Measurements from ENCODE around the gene FHIT. TPM values are rescaled to one million over a fixed set of nuclear protein-coding genes. Genes with fewer than 3 reads are reported as not detected.

FHIT gene
- total RNA-seq, 4 donors from 2014 or later: 4.6 to 6.1 (median 5.7) TPM

DNA sequence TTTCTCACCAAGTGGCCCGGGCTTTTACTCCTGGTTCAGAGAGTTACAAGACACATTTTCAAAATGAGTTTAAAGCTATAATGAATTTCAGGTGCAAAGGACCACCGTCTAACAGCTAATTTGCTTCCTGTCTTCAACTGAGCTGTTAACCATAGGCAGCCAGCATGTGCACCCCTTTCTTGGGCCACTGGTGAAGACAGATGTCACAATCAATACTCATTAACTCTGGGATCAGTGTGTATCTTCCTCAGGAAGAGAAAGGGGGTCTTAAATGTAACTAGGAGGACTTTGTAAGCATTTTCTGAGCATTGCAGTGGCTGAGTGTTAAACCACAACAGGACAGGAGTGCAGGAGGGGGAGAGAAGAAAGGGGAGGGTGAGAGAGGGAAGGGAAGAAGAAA lies 1450.8 kb downstream of the FHIT start:
- H3K4me3 ChIP-seq: no peak overlapping the region
- H3K4me1 ChIP-seq: no peaks in the 10 kb centered on the region
- no peaks in the 10 kb centered on the region for H3K9me3 ChIP-seq
- WGBS: 66% methylated on average over 2 of the region's 2 CpGs
- no peak for TF ChIP-seq EP300 (IDR thresholded peaks at IDR 0.05)
- no peak for TF ChIP-seq POLR2A (IDR thresholded peaks at IDR 0.05; ENCODE audit: low read depth)
- TF ChIP-seq POLR2AphosphoS5 (IDR thresholded peaks at IDR 0.05): no peak
- TF ChIP-seq, protein P1, sequence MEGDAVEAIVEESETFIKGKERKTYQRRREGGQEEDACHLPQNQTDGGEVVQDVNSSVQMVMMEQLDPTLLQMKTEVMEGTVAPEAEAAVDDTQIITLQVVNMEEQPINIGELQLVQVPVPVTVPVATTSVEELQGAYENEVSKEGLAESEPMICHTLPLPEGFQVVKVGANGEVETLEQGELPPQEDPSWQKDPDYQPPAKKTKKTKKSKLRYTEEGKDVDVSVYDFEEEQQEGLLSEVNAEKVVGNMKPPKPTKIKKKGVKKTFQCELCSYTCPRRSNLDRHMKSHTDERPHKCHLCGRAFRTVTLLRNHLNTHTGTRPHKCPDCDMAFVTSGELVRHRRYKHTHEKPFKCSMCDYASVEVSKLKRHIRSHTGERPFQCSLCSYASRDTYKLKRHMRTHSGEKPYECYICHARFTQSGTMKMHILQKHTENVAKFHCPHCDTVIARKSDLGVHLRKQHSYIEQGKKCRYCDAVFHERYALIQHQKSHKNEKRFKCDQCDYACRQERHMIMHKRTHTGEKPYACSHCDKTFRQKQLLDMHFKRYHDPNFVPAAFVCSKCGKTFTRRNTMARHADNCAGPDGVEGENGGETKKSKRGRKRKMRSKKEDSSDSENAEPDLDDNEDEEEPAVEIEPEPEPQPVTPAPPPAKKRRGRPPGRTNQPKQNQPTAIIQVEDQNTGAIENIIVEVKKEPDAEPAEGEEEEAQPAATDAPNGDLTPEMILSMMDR (IDR thresholded peaks at IDR 0.05): no peak
- intact Hi-C loops (cut with DNase I): no loop called here
- H3K36me3 ChIP-seq: no peaks in the 10 kb centered on the region
- H3K27ac ChIP-seq (replicated peaks in 1 of 4): no peak overlapping the region
- no peak for DNase-seq (ENCODE audit: extremely low spot score)
- H3K27me3 ChIP-seq: no peaks in the 10 kb centered on the region

DNA sequence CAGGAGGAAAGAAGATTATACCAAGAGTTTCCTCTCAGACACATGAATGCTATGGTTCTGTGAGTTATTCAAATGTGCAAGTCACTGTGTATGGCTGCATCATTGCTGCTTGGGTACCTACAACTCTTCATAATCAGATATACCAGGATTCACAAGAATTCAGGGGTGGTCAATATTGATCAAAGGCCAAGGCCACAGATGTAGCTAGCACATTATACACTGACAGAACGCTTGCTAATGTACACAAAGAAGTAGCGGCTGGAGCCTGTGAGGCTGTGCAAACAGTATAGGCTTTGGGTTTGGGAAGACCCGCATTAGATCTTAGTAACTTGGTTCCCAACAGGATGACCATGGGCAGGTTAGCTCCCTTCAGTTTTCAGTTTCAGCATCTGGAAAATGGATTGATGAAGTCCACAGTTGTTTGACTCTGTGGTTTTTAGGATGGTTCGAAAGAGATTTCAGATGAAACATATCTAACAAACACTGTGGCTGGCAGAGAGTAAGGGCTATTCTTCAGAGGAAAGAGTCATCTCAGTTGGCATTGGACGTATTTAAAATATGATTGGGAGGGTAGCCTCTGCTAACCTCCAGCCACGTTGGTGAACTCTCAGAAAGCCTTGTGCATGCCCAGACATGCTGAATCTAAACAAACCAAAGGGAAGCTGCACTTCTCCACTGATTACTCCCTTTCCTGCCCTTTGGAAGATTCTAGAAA lies 1452.7 kb downstream of the FHIT start:
- WGBS: 89% methylated on average over 6 of the region's 6 CpGs
- Histone ChIP-seq H3K4me3 (no peak overlapping the region), H3K27me3 (no peaks in the 10 kb centered on the region), H3K27ac (replicated peaks in 1 of 4) (no peak overlapping the region), H3K9me3 (no peaks in the 10 kb centered on the region), H3K36me3 (no peaks in the 10 kb centered on the region), H3K4me1 (no peaks in the 10 kb centered on the region)
- DNase-seq (ENCODE audit: extremely low spot score): no peak
- intact Hi-C loops (cut with DNase I): no loop called here
- TF ChIP-seq, protein P1 (IDR thresholded peaks at IDR 0.05): no peak
- TF ChIP-seq POLR2A (IDR thresholded peaks at IDR 0.05; ENCODE audit: low read depth): no peak
- no peak for TF ChIP-seq POLR2AphosphoS5 (IDR thresholded peaks at IDR 0.05)
- no peak for TF ChIP-seq EP300 (IDR thresholded peaks at IDR 0.05)

DNA sequence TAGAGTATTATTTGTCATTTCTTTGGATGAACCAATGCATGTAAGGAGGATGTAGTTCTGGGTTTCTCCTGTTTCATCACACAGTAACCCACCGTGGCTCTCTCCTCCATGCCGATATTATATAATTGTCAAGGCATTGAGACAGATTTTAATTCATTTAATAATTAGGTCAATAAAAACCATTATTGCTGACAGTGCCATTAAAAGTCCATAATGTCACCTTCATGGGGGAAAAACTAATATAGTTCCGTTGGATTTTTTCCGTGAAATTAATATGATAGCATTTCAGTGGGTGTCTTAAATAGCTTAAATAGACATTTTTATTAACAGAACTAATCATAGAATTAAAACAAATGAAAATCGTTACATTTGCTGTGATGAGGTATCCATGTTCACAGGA lies 1453.7 kb downstream of the FHIT start:
- 94% methylated on average over 5 of the region's 5 CpGs for WGBS
- Histone ChIP-seq H3K4me1 (no peaks in the 10 kb centered on the region), H3K27ac (replicated peaks in 1 of 4) (no peak overlapping the region), H3K36me3 (no peaks in the 10 kb centered on the region), H3K27me3 (no peaks in the 10 kb centered on the region), H3K4me3 (no peak overlapping the region), H3K9me3 (no peaks in the 10 kb centered on the region)
- TF ChIP-seq POLR2A (IDR thresholded peaks at IDR 0.05; ENCODE audit: low read depth): no peak
- intact Hi-C loops (cut with DNase I): no loop called here
- DNase-seq (ENCODE audit: extremely low spot score): no peak

DNA sequence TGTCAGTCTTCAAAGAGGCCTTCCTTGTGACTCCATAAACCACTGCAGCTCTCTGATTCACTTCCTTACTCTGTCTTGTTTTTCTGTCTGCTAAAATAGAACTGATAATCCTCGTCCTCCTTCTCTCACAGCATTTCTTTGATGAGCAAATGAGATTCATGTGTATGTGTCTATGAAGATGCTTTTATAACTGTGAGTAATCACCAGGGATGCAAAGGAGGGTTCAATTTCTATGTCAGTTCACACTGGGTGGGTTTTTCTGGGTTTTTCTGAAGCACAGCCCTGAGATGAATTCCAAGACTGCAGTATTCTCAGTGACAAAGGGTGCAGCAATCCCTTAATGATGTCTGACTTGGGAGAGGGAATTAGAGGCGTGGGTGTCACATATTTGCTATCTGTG lies 1454.8 kb downstream of the FHIT start:
- H3K36me3 ChIP-seq: no peaks in the 10 kb centered on the region
- no peaks in the 10 kb centered on the region for H3K27me3 ChIP-seq
- H3K9me3 ChIP-seq: no peaks in the 10 kb centered on the region
- WGBS: 75% methylated on average over 2 of the region's 2 CpGs
- DNase-seq (ENCODE audit: extremely low spot score): no peak
- intact Hi-C loops (cut with DNase I): no loop called here
- no peak overlapping the region for H3K27ac ChIP-seq (replicated peaks in 1 of 4)
- TF ChIP-seq POLR2A (IDR thresholded peaks at IDR 0.05; ENCODE audit: low read depth) (no peak), EP300 (IDR thresholded peaks at IDR 0.05) (no peak), POLR2AphosphoS5 (IDR thresholded peaks at IDR 0.05) (no peak)
- TF ChIP-seq, protein P1 (IDR thresholded peaks at IDR 0.05): no peak
- no peaks in the 10 kb centered on the region for H3K4me1 ChIP-seq
- H3K4me3 ChIP-seq: no peak overlapping the region

DNA sequence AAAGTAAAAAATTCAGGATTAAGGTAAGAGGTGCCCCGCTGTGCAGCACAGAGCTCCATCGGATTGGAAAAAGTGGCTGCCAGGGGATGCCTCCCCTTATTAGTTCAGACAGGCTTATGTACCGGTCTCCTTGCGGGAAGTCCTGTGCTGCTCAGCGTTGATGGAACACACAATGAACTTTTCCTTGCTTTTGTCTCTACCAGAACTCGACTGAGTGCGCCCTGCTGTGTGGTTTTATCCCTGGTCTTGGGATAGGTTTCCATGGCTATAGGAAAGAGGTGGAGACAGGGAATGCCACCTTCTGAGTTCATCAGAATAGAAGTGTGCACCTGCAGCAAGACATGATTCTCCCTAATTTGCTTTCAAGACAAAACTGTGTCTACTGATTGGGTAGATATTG lies 1455.5 kb downstream of the FHIT start:
- Histone ChIP-seq H3K27ac (replicated peaks in 1 of 4) (no peak overlapping the region), H3K4me3 (no peak overlapping the region), H3K27me3 (no peaks in the 10 kb centered on the region), H3K36me3 (no peaks in the 10 kb centered on the region), H3K9me3 (no peaks in the 10 kb centered on the region), H3K4me1 (no peaks in the 10 kb centered on the region)
- no peak for DNase-seq (ENCODE audit: extremely low spot score)
- 97% methylated on average over 7 of the region's 7 CpGs for WGBS
- TF ChIP-seq EP300 (IDR thresholded peaks at IDR 0.05): no peak
- TF ChIP-seq, protein P1 (IDR thresholded peaks at IDR 0.05): no peak
- TF ChIP-seq POLR2AphosphoS5 (IDR thresholded peaks at IDR 0.05): no peak
- TF ChIP-seq POLR2A (IDR thresholded peaks at IDR 0.05; ENCODE audit: low read depth): no peak
- intact Hi-C loops (cut with DNase I): no loop called here

All from esophagus muscularis mucosa (tissue), 4 donors.